Astrocyte (in vitro differentiated cells and primary cell): Measurements from ENCODE around the gene DMRTB1.

Experiments used
- EZH2 ChIP-seq: IDR thresholded peaks from 2 replicates; pipeline ENCODE4 v1.6.1; 2012; ENCODE audit warnings: mild to moderate bottlenecking, low read length, inconsistent platforms; ENCODE audit not compliant: insufficient read depth
- TF ChIP-seq, protein P1 (sequence below): IDR thresholded peaks from 2 replicates; pipeline ENCODE4 v1.5.1; 2011; ENCODE audit warnings: low read depth, mild to moderate bottlenecking, inconsistent platforms, low read length, moderate library complexity; ENCODE audit not compliant: insufficient read depth

DNA sequence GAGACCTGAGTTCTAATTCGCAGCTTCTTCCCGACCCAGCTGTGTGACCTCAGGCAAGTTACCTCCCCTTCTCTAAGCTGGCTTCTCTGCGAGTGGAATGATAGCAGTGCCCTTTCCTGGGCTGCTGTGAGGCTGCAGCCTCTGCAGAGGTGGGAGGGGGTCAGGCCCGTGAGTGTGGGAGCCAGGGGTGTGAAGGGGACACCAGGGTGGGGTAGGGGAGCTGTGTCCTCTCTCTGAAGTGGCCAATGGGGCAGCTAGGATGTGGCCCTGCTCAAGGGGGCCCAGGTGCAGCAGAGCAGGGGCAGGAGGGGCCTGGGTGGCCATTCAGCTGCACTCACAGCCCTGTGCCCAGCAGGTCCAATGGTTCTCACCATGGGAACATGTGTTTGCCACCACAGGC is 24.5 kb downstream of the DMRTB1 start:
- TF ChIP-seq, protein P1, sequence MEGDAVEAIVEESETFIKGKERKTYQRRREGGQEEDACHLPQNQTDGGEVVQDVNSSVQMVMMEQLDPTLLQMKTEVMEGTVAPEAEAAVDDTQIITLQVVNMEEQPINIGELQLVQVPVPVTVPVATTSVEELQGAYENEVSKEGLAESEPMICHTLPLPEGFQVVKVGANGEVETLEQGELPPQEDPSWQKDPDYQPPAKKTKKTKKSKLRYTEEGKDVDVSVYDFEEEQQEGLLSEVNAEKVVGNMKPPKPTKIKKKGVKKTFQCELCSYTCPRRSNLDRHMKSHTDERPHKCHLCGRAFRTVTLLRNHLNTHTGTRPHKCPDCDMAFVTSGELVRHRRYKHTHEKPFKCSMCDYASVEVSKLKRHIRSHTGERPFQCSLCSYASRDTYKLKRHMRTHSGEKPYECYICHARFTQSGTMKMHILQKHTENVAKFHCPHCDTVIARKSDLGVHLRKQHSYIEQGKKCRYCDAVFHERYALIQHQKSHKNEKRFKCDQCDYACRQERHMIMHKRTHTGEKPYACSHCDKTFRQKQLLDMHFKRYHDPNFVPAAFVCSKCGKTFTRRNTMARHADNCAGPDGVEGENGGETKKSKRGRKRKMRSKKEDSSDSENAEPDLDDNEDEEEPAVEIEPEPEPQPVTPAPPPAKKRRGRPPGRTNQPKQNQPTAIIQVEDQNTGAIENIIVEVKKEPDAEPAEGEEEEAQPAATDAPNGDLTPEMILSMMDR, result no peak
- no peak for TF ChIP-seq EZH2
